HFFc6 (cell line): ENCODE measurements around the gene ENOX2. TPM values are rescaled to one million over a fixed set of nuclear protein-coding genes. Genes with fewer than 3 reads are reported as not detected.

ENCODE experiments used
- DNase-seq: peaks from one replicate; pipeline ENCODE4 v3.0.0-alpha.2; 2018
- H3K27ac Mint-ChIP-seq: 2 replicates; pipeline ENCODE4 v1.8.0; 2020; ENCODE audit warnings: mild to moderate bottlenecking, mixed read lengths
- H3K27me3 Mint-ChIP-seq: 2 replicates; pipeline ENCODE4 v1.8.0; 2021; ENCODE audit warnings: mild to moderate bottlenecking, moderate library complexity, mixed read lengths; ENCODE audit not compliant: insufficient read depth
- H3K36me3 Mint-ChIP-seq: 2 replicates; pipeline ENCODE4 v1.8.0; 2021; ENCODE audit warnings: low read depth, mixed read lengths
- H3K4me1 Mint-ChIP-seq: 2 replicates; pipeline ENCODE4 v1.8.0; 2020; ENCODE audit warnings: low read depth, mixed read lengths
- H3K4me3 Mint-ChIP-seq: 2 replicates; pipeline ENCODE4 v1.8.0; 2020; ENCODE audit warnings: mild to moderate bottlenecking, moderate library complexity, mixed read lengths
- H3K9me3 Mint-ChIP-seq: 2 replicates; pipeline ENCODE4 v1.8.0; 2020; ENCODE audit warnings: mild to moderate bottlenecking, mixed read lengths
- CTCF ChIP-seq: fragments of 200-600 bp; sonication (generic); IDR thresholded peaks from 2 replicates; pipeline ENCODE4 v1.5.0; 2021; ENCODE audit warnings: antibody characterized with exemption, mild to moderate bottlenecking
- total RNA-seq, 6 experiments: library from RNA; stranded (reverse); fragmentation: NEBNext Ultra II Directional; extraction: Animal tissue kit (Norgen Biotek cat#: 25700); gene quantifications; 2 replicates in 1 of 6; 3 replicates in 5 of 6; pipeline ENCODE4 v1.2.3, GENCODE V29; 2021

ENOX2 gene
- total RNA-seq, 6 experiments from 2014 or later, result 10.8 to 13.5 (median 11.9) TPM

- Mint-ChIP-seq H3K27me3 (no peaks in the 10 kb centered on the region), H3K4me3 (no peak overlapping the region), H3K9me3 (no peaks in the 10 kb centered on the region), H3K27ac (no peak overlapping the region), H3K36me3 (peaks cover 9% of the 10 kb centered on the region), H3K4me1 (peaks cover 29% of the 10 kb centered on the region)
- DNase-seq, result no peak
- TF ChIP-seq CTCF, result no peak
Observed at GRCh38 chrX:130896802-130897501, 6.1 kb downstream of the ENOX2 start.

DNA sequence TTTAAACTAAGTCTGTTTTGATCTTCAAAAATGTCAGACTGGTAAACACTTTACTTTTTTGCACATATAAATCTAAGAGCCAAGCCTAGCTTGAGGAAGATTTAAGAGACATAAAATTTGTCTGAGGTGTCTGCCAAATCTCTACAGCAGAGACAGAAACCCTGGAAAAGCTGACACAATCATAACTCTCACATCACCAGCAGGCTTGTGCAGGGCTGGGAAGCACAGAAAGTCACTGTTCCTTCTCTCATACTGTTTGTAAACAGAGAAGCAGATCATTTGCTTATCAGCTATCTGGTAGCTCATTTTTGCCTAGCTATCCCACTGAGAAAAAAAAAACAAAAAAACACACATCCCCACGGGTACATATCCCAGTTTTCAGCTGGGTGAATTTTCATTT, 7.0 kb downstream of the ENOX2 start:
- H3K36me3 Mint-ChIP-seq, result peaks cover 9% of the 10 kb centered on the region
- H3K4me1 Mint-ChIP-seq, result peaks cover 23% of the 10 kb centered on the region
- H3K9me3 Mint-ChIP-seq, result no peaks in the 10 kb centered on the region
- no peak for DNase-seq
- H3K27ac Mint-ChIP-seq, result peak overlapping the region; percentile 27; the same call in 1 of the 2 replicates
- H3K27me3 Mint-ChIP-seq, result no peaks in the 10 kb centered on the region
- H3K4me3 Mint-ChIP-seq, result no peak overlapping the region
- no peak for TF ChIP-seq CTCF

- no peak for TF ChIP-seq CTCF
- DNase-seq, result no peak
- no peaks in the 10 kb centered on the region for H3K27me3 Mint-ChIP-seq
- H3K9me3 Mint-ChIP-seq, result no peaks in the 10 kb centered on the region
- no peak overlapping the region for H3K27ac Mint-ChIP-seq
- H3K4me1 Mint-ChIP-seq, result peaks cover 25% of the 10 kb centered on the region
- H3K36me3 Mint-ChIP-seq, result peaks cover 5% of the 10 kb centered on the region
- H3K4me3 Mint-ChIP-seq, result no peak overlapping the region
Observed at GRCh38 chrX:130895299-130895698, 7.7 kb downstream of the ENOX2 start.

DNA sequence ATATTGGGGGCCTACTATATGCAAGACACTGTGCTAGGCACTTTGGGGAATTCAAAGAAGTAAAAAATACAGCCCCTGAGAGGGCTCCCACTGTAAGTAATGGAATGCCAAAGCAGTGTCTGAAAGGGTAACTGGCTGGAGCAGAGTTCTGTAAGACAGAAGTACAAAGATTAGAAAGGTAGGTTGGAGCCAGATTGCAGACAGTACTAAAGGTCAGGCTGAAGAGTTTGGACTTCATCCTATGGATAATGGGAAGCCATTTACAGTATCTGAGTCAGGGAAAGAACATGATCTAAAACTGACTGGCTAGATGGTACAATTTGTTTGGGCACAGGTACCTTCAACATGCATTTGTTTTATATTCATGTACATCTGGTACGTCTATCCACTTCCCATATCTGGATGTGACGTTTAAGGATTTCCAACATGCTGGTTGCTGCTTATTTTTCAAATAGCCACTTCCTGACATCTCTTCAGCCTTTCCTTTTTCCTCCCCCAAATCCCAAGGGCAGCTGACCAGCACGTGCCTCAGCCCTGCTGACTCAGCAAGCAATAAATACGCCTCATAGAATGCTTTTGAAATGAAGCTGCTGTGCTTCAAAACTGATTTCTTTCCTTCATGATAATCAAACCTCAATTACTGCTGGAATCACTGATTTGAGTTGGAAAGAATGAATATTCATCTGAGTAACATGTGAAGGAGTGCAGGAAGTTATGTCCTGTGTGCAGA, 9.5 kb downstream of the ENOX2 start:
- Mint-ChIP-seq H3K36me3 (no peaks in the 10 kb centered on the region), H3K27me3 (no peaks in the 10 kb centered on the region), H3K9me3 (no peaks in the 10 kb centered on the region), H3K4me3 (no peak overlapping the region), H3K27ac (no peak overlapping the region; the same call in 1 of the 2 replicates), H3K4me1 (peaks cover 28% of the 10 kb centered on the region)
- DNase-seq, result no peak
- no peak for TF ChIP-seq CTCF

DNA sequence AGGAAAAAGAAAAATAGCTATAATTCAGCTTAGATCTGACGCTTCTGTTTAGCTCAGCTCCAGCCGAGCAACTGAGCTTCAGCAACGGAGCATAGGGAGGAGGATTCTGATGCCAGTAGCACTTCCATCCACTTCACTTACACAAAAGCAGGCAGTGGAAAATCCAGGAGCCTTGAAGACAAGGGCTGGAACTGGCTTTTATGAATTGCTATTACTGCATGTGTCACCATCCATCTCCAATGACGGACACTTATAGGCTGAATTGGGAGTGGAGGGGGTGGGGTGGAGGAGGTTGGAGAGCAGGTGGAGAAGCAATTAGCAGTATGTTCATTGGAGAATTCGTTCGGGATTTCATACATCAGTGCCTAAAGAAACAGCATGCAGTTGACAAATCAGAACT, 15.6 kb downstream of the ENOX2 start:
- Mint-ChIP-seq H3K27me3 (no peaks in the 10 kb centered on the region), H3K4me1 (peaks cover 5% of the 10 kb centered on the region; the same call in 1 of the 2 replicates), H3K27ac (no peak overlapping the region), H3K9me3 (no peaks in the 10 kb centered on the region), H3K4me3 (no peak overlapping the region), H3K36me3 (no peaks in the 10 kb centered on the region)
- TF ChIP-seq CTCF, result no peak
- DNase-seq, result no peak
